ENCODE results near the gene PIEZO1.

DNA sequence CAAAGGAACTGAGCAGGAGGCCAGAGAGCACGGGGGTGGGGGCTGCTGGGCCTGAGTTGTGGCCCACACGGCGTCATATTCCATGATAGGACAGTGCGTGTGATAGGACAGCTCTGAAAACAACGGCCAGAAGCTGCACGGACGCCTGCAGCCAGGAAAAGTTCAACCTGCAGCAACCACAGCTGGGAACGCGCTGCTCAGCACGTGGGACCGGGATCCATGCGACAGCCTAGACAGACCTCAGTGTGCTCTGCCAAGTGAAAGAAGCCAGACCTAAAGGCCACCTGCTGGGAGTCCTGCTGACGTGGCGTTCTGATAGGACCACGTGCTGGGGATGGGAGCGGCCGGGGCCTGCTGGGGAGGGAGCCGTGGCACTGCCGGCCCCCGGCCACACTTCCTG, 57.1 kb downstream of the PIEZO1 start:
- TF ChIP-seq, protein P1, sequence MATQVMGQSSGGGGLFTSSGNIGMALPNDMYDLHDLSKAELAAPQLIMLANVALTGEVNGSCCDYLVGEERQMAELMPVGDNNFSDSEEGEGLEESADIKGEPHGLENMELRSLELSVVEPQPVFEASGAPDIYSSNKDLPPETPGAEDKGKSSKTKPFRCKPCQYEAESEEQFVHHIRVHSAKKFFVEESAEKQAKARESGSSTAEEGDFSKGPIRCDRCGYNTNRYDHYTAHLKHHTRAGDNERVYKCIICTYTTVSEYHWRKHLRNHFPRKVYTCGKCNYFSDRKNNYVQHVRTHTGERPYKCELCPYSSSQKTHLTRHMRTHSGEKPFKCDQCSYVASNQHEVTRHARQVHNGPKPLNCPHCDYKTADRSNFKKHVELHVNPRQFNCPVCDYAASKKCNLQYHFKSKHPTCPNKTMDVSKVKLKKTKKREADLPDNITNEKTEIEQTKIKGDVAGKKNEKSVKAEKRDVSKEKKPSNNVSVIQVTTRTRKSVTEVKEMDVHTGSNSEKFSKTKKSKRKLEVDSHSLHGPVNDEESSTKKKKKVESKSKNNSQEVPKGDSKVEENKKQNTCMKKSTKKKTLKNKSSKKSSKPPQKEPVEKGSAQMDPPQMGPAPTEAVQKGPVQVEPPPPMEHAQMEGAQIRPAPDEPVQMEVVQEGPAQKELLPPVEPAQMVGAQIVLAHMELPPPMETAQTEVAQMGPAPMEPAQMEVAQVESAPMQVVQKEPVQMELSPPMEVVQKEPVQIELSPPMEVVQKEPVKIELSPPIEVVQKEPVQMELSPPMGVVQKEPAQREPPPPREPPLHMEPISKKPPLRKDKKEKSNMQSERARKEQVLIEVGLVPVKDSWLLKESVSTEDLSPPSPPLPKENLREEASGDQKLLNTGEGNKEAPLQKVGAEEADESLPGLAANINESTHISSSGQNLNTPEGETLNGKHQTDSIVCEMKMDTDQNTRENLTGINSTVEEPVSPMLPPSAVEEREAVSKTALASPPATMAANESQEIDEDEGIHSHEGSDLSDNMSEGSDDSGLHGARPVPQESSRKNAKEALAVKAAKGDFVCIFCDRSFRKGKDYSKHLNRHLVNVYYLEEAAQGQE (IDR thresholded peaks at IDR 0.05; ENCODE audit: unreplicated experiment): no peak
- TF ChIP-seq NANOG (IDR thresholded peaks at IDR 0.05; ENCODE audit: borderline replicate concordance) (no peak), CREB1 (CRISPR knock-in tag; IDR thresholded peaks at IDR 0.05; ENCODE audit: low read depth) (no peak), EZH2 (IDR thresholded peaks at IDR 0.05; ENCODE audit: low read depth, unreplicated experiment) (no peak), POLR2AphosphoS5 (IDR thresholded peaks at IDR 0.05; ENCODE audit: low read depth) (no peak), EZH2phosphoT487 (IDR thresholded peaks at IDR 0.05; ENCODE audit: unreplicated experiment) (no peak)
- TF ChIP-seq, protein P2, sequence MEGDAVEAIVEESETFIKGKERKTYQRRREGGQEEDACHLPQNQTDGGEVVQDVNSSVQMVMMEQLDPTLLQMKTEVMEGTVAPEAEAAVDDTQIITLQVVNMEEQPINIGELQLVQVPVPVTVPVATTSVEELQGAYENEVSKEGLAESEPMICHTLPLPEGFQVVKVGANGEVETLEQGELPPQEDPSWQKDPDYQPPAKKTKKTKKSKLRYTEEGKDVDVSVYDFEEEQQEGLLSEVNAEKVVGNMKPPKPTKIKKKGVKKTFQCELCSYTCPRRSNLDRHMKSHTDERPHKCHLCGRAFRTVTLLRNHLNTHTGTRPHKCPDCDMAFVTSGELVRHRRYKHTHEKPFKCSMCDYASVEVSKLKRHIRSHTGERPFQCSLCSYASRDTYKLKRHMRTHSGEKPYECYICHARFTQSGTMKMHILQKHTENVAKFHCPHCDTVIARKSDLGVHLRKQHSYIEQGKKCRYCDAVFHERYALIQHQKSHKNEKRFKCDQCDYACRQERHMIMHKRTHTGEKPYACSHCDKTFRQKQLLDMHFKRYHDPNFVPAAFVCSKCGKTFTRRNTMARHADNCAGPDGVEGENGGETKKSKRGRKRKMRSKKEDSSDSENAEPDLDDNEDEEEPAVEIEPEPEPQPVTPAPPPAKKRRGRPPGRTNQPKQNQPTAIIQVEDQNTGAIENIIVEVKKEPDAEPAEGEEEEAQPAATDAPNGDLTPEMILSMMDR (conservative IDR thresholded peaks at IDR 0.05; ENCODE audit: low read depth in 2 of 2): no peak

All from GM23338 (cell line).